Measurements from ENCODE around the gene CHD2. TPM values are rescaled to one million over a fixed set of nuclear protein-coding genes. Genes with fewer than 3 reads are reported as not detected.
"Not testable (repeated sequence)": the region's sequence is repeated elsewhere in the genome, so short reads cannot be mapped to it uniquely, and the experiment has no call there.

The CHD2 gene
- total RNA-seq, 6 donors from 2014 or later, result 102 to 500 (median 155) TPM

DNA sequence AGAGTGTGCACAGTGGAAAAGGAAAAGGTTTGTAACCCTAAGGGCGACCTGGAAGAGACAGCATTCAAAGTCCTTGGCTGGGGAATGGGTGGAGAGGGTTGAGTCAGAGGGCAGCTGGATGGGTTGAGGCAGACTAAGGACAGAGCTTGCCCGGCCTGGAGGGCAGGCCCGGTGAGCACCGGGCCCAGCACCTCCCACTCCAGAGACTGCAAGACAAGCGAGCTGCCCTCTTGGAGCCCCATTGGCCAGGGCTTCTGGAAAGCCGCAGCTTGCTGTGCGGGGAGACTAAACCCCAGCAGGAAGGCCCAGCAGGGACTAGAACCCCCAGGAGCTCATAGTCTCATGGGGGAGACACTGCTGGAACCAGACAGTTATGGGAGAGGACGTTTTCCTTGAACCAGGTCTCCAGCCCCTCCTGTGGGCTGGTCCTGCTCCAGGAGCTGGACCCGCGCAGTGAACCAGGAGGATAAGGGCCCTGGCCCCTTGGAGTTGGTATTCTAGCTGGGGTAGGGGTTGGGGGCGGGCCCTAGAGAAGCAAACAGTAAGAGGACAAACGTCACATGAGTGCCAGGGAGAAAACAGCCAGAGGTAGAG lies 129.8 kb downstream of the CHD2 start:
- Histone ChIP-seq H3K27ac (peak overlapping the region; percentile 82 to 91 (median 85)), H3K4me1 (peaks cover 50 to 58% (median 53%) of the 10 kb centered on the region in 4 donors), H3K9me3 (no peaks in the 10 kb centered on the region), H3K27me3 (no peaks in the 10 kb centered on the region), H3K36me3 (peaks cover 6 to 32% (median 20%) of the 10 kb centered on the region in 4 donors), H3K4me3 (no peak overlapping the region)
- ATAC-seq (ENCODE audit: low FRiP score in 2 of 2) (peak; percentile 25 to 39), DNase-seq (peak; percentile 49 to 63)
- no peak for TF ChIP-seq EP300 (IDR thresholded peaks at IDR 0.05)
- TF ChIP-seq, protein P1, sequence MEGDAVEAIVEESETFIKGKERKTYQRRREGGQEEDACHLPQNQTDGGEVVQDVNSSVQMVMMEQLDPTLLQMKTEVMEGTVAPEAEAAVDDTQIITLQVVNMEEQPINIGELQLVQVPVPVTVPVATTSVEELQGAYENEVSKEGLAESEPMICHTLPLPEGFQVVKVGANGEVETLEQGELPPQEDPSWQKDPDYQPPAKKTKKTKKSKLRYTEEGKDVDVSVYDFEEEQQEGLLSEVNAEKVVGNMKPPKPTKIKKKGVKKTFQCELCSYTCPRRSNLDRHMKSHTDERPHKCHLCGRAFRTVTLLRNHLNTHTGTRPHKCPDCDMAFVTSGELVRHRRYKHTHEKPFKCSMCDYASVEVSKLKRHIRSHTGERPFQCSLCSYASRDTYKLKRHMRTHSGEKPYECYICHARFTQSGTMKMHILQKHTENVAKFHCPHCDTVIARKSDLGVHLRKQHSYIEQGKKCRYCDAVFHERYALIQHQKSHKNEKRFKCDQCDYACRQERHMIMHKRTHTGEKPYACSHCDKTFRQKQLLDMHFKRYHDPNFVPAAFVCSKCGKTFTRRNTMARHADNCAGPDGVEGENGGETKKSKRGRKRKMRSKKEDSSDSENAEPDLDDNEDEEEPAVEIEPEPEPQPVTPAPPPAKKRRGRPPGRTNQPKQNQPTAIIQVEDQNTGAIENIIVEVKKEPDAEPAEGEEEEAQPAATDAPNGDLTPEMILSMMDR (IDR thresholded peaks at IDR 0.05), result no peak
- TF ChIP-seq POLR2A (IDR thresholded peaks at IDR 0.05), result no peak
- no peak for TF ChIP-seq POLR2AphosphoS5 (IDR thresholded peaks at IDR 0.05)
- WGBS, 2 donors, result 67 to 69% methylated on average over 10 to 11 of the region's 12 CpGs

DNA sequence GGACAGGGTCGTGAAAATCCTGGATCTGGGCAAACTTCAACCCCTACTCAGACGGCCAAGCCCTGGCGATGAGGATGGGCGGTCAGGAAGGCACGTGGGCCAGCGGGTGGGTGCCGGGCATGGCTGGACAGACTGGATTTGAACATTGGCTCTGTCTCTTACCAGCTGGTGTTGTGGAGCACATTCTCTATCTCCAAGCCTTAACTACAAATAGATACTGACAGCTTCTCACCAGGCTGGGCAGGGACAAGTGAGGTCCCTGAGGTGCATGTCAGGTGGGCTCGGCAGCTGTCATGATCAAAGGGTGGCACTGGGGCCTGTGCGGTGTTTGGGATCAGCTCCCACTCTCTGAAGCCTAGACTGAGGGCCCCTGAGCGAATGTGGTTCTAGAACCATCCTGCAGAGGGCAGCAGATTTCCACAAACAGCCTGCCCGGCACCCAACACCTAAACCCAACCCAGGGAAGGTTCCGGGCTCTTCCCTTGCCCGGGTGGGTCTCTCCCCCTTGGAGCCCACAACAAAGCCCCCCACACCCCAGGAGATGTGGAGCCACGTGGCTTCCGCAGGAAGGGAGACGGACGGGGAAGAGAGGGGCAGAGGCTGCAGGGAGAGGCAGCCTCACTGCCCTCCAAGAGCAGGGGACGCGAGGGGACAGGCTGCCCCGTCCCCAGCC lies 130.4 kb downstream of the CHD2 start:
- WGBS, 2 donors, result 16 to 36% methylated on average over 13 to 17 of the region's 20 CpGs
- TF ChIP-seq, protein P1 (IDR thresholded peaks at IDR 0.05), result peak; percentile 83 to 90 (median 86)
- TF ChIP-seq EP300 (IDR thresholded peaks at IDR 0.05) (no peak), POLR2AphosphoS5 (IDR thresholded peaks at IDR 0.05) (no peak), POLR2A (IDR thresholded peaks at IDR 0.05) (no peak)
- DNase-seq (peak; percentile 78 to 82), ATAC-seq (ENCODE audit: low FRiP score in 2 of 2) (peak; percentile 82 to 84)
- no peaks in the 10 kb centered on the region for H3K27me3 ChIP-seq
- peaks cover under 1 to 26% (median 13%) of the 10 kb centered on the region in 4 donors for H3K36me3 ChIP-seq
- no peak overlapping the region for H3K4me3 ChIP-seq
- no peaks in the 10 kb centered on the region for H3K9me3 ChIP-seq
- peak overlapping the region; percentile 82 to 91 (median 85) for H3K27ac ChIP-seq
- H3K4me1 ChIP-seq, result peaks cover 49 to 52% (median 50%) of the 10 kb centered on the region in 4 donors

- DNase-seq (no peak), ATAC-seq (ENCODE audit: low FRiP score in 2 of 2) (no peak)
- Histone ChIP-seq H3K27me3 (no peaks in the 10 kb centered on the region), H3K36me3 (peaks cover 0 to 21% (median 11%) of the 10 kb centered on the region in 4 donors), H3K27ac (no peak overlapping the region), H3K4me1 (peaks cover 45 to 53% (median 50%) of the 10 kb centered on the region in 4 donors), H3K4me3 (no peak overlapping the region), H3K9me3 (no peaks in the 10 kb centered on the region)
- 68 to 79% methylated on average over 9 of the region's 9 CpGs for WGBS, 2 donors
- TF ChIP-seq, protein P1 (IDR thresholded peaks at IDR 0.05), result no peak
- no peak for TF ChIP-seq POLR2A (IDR thresholded peaks at IDR 0.05)
These were observed 131.0 kb downstream of the CHD2 start for GRCh38 chr15:93031103-93031464.

DNA sequence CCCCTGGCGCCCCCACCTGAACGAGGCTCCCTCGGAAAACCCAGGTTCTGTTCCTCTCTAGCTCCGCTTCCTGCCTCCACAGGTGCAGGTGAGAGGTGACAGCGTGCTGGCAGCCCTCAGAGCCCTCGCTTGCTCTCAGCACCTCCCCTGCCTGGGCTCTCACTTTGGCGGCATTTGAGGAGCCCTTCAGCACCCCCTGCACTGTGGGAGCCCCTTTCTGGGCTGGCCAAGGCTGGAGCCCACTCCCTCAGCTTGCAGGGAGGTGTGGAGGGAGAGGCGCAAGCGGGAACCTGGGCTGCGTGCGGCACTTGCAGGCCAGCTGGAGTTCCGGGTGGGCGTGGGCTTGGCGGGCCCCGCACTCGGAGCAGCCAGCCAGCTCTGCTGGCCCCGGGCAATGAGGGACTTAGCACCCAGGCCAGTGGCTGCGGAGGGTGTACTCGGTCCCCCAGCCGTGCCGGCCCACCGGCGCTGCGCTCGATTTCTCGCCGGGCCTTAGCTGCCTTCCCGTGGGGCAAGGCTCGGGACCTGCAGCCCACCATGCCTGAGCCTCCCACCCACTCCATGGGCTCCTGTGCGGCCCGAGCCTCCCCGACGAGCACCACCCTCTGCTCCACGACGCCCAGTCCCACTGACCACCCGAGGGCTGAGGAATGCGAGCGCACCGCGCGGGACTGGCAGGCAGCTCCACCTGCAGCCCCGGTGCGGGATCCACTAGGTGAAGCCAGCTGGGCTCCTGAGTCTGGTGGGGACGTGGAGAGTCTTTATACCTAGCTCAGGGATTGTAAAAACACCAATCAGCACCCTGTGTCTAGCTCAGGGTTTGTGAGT lies 131.6 kb downstream of the CHD2 start:
- H3K27ac ChIP-seq; H3K27me3 ChIP-seq; H3K4me3 ChIP-seq; ATAC-seq (ENCODE audit: low FRiP score in 2 of 2); H3K9me3 ChIP-seq: not testable (repeated sequence)
- Histone ChIP-seq H3K36me3 (peaks cover 0 to 14% (median 4%) of the 10 kb centered on the region in 4 donors), H3K4me1 (peaks cover 42 to 48% (median 47%) of the 10 kb centered on the region in 4 donors)
- DNase-seq, result peak in 1 of 2 donors; percentile 84
- WGBS, 2 donors, result 95 to 96% methylated on average over 22 to 43 of the region's 44 CpGs

DNA sequence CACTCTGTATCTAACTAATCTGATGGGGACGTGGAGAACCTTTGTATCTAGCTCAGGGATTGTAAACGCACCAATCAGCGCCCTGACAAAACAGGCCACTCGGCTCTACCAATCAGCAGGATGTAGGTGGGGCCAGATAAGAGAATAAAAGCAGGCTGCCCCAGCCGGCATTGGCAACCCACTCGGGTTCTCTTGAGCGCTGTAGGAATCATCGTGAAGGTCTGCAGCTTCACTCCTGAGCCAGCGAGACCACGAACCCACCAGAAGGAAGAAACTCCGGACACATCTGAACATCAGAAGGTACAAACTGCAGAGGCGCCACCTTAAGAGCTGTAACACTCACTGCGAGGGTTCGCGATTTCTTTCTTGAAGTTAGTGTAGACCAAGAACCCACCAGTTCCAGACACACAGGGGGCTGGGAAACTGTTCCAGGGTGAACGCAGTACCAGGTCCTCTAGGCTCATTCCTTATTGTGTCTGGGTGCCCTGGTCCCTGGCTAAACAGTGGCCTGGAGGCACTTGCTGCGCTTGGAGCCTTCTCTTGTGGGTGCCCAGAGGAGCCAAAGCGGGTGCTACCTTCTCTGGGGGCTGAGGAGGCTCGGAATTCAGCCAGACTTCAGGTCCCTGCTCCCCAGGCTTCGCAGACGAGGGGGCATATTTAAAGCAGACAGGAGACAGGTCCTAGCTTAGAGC lies 132.5 kb downstream of the CHD2 start:
- not testable (repeated sequence) for H3K4me3 ChIP-seq; H3K9me3 ChIP-seq; H3K27ac ChIP-seq; H3K27me3 ChIP-seq; H3K36me3 ChIP-seq; ATAC-seq (ENCODE audit: low FRiP score in 2 of 2)
- peaks cover 33 to 43% (median 40%) of the 10 kb centered on the region in 4 donors for H3K4me1 ChIP-seq
- 85 to 91% methylated on average over 16 to 20 of the region's 21 CpGs for WGBS, 2 donors
- DNase-seq, result peak in 1 of 2 donors; percentile 17

Measured in upper lobe of left lung (tissue), 6 donors.